VCaP (cell line): ENCODE results near the gene HVCN1.
A peak's percentile ranks its signal among the peaks of the same experiment; 100 is the strongest.

Experiments
- H3K27ac ChIP-seq: fragments of 450-650 bp; 2 replicates; pipeline ENCODE4 v1.5.1; 2017
- CTCF ChIP-seq: fragments of 450-650 bp; conservative IDR thresholded peaks from 2 replicates; pipeline ENCODE4 v1.5.1; 2017; ENCODE audit warnings: mild to moderate bottlenecking, moderate library complexity

The HVCN1 gene

GRCh38 chr12:110717037-110717436 is 28.1 kb upstream of the HVCN1 start:
- TF ChIP-seq CTCF: no peak
- no peak overlapping the region for H3K27ac ChIP-seq

GRCh38 chr12:110708917-110709316 is 20.0 kb upstream of the HVCN1 start:
- TF ChIP-seq CTCF: no peak
- H3K27ac ChIP-seq: no peak overlapping the region

GRCh38 chr12:110705309-110705708 is 16.4 kb upstream of the HVCN1 start:
- TF ChIP-seq CTCF: no peak
- peak overlapping the region; percentile 38 for H3K27ac ChIP-seq

- peak; percentile 84 for TF ChIP-seq CTCF
- H3K27ac ChIP-seq: peak overlapping the region; percentile 38
Measured at GRCh38 chr12:110704750-110705149, 15.8 kb upstream of the HVCN1 start.

GRCh38 chr12:110704231-110704630 is 15.3 kb upstream of the HVCN1 start:
- no peak for TF ChIP-seq CTCF
- H3K27ac ChIP-seq: no peak overlapping the region

- no peak for TF ChIP-seq CTCF
- H3K27ac ChIP-seq: no peak overlapping the region
Measured at GRCh38 chr12:110702081-110702480, 13.2 kb upstream of the HVCN1 start.

GRCh38 chr12:110699591-110700445 is 10.9 kb upstream of the HVCN1 start:
- H3K27ac ChIP-seq: no peak overlapping the region
- TF ChIP-seq CTCF: no peak; the same call in 1 of the 2 replicates
